ENCODE measurements around the gene ZSCAN32. TPM values are rescaled to one million over a fixed set of nuclear protein-coding genes. Genes with fewer than 3 reads are reported as not detected.
A peak's percentile ranks its signal among the peaks of the same experiment; 100 is the strongest.

Gene ZSCAN32
- total RNA-seq, 3 donors from 2014 or later: 12.7 to 13.2 (median 12.7) TPM

GRCh38 chr16:3383045-3383448 lies 17.8 kb downstream of the ZSCAN32 start:
- DNase-seq: no peak
- Mint-ChIP-seq H3K4me1 (ENCODE audit: low read depth) (no peaks in the 10 kb centered on the region), H3K4me3 (no peak overlapping the region), H3K9me3 (peaks cover 56% of the 10 kb centered on the region), H3K27me3 (ENCODE audit: low read depth) (no peaks in the 10 kb centered on the region), H3K36me3 (ENCODE audit: insufficient read depth) (peaks cover 76% of the 10 kb centered on the region)
- ATAC-seq: no peak

GRCh38 chr16:3377917-3378316 lies 22.9 kb downstream of the ZSCAN32 start:
- Mint-ChIP-seq H3K36me3 (ENCODE audit: insufficient read depth) (peaks cover 50% of the 10 kb centered on the region), H3K4me3 (no peak overlapping the region), H3K9me3 (peaks cover 72% of the 10 kb centered on the region), H3K27me3 (ENCODE audit: low read depth) (no peaks in the 10 kb centered on the region), H3K4me1 (ENCODE audit: low read depth) (no peaks in the 10 kb centered on the region)
- DNase-seq (no peak), ATAC-seq (no peak)

GRCh38 chr16:3375680-3376079 lies 25.1 kb downstream of the ZSCAN32 start:
- no peak for DNase-seq
- H3K27me3 Mint-ChIP-seq (ENCODE audit: low read depth): no peaks in the 10 kb centered on the region
- H3K36me3 Mint-ChIP-seq (ENCODE audit: insufficient read depth): peaks cover 29% of the 10 kb centered on the region
- ATAC-seq: no peak
- no peaks in the 10 kb centered on the region for H3K4me1 Mint-ChIP-seq (ENCODE audit: low read depth)
- no peak overlapping the region for H3K4me3 Mint-ChIP-seq
- peaks cover 56% of the 10 kb centered on the region for H3K9me3 Mint-ChIP-seq

GRCh38 chr16:3369073-3369472 lies 31.7 kb downstream of the ZSCAN32 start:
- H3K27me3 Mint-ChIP-seq (ENCODE audit: low read depth): no peaks in the 10 kb centered on the region
- H3K36me3 Mint-ChIP-seq (ENCODE audit: insufficient read depth): peaks cover 10% of the 10 kb centered on the region

GRCh38 chr16:3364774-3365427 lies 35.9 kb downstream of the ZSCAN32 start:
- peak; percentile 80 for DNase-seq
- Mint-ChIP-seq H3K4me3 (peak overlapping the region; percentile 85), H3K4me1 (ENCODE audit: low read depth) (peaks cover 16% of the 10 kb centered on the region), H3K36me3 (ENCODE audit: insufficient read depth) (peaks cover 5% of the 10 kb centered on the region), H3K27me3 (ENCODE audit: low read depth) (peaks cover 17% of the 10 kb centered on the region), H3K9me3 (peaks cover 23% of the 10 kb centered on the region)
- peak; percentile 96 to 99 for ATAC-seq

More at GRCh38 chr16:3369073-3369472, 31.7 kb downstream of the ZSCAN32 start:
- peaks cover 17% of the 10 kb centered on the region for H3K9me3 Mint-ChIP-seq
- no peak overlapping the region for H3K4me3 Mint-ChIP-seq
- H3K4me1 Mint-ChIP-seq (ENCODE audit: low read depth): peaks cover 15% of the 10 kb centered on the region
- no peak for DNase-seq
- no peak for ATAC-seq

- no peak for ATAC-seq
These were observed 37.0 kb downstream of the ZSCAN32 start for GRCh38 chr16:3363793-3364192.

GRCh38 chr16:3362931-3363330 lies 37.9 kb downstream of the ZSCAN32 start:
- ATAC-seq: no peak
- Mint-ChIP-seq H3K27me3 (ENCODE audit: low read depth) (peaks cover 19% of the 10 kb centered on the region), H3K4me3 (peak overlapping the region; percentile 24)

More at GRCh38 chr16:3363793-3364192, 37.0 kb downstream of the ZSCAN32 start:
- peaks cover 19% of the 10 kb centered on the region for H3K27me3 Mint-ChIP-seq (ENCODE audit: low read depth)
- peaks cover 5% of the 10 kb centered on the region for H3K36me3 Mint-ChIP-seq (ENCODE audit: insufficient read depth)
- H3K9me3 Mint-ChIP-seq: peaks cover 23% of the 10 kb centered on the region
- H3K4me1 Mint-ChIP-seq (ENCODE audit: low read depth): peaks cover 16% of the 10 kb centered on the region
- DNase-seq: no peak
- H3K4me3 Mint-ChIP-seq: no peak overlapping the region

GRCh38 chr16:3358871-3359270 lies 41.9 kb downstream of the ZSCAN32 start:
- H3K9me3 Mint-ChIP-seq: peaks cover 19% of the 10 kb centered on the region
- DNase-seq (no peak), ATAC-seq (no peak)
- H3K4me3 Mint-ChIP-seq: no peak overlapping the region
- peaks cover 5% of the 10 kb centered on the region for H3K36me3 Mint-ChIP-seq (ENCODE audit: insufficient read depth)
- peaks cover 20% of the 10 kb centered on the region for H3K27me3 Mint-ChIP-seq (ENCODE audit: low read depth)
- H3K4me1 Mint-ChIP-seq (ENCODE audit: low read depth): no peaks in the 10 kb centered on the region

More at GRCh38 chr16:3362931-3363330, 37.9 kb downstream of the ZSCAN32 start:
- peaks cover 16% of the 10 kb centered on the region for H3K4me1 Mint-ChIP-seq (ENCODE audit: low read depth)
- H3K36me3 Mint-ChIP-seq (ENCODE audit: insufficient read depth): peaks cover 5% of the 10 kb centered on the region
- DNase-seq: no peak
- peaks cover 23% of the 10 kb centered on the region for H3K9me3 Mint-ChIP-seq

- ATAC-seq: no peak
- H3K27me3 Mint-ChIP-seq (ENCODE audit: low read depth): peaks cover 14% of the 10 kb centered on the region
These were observed 44.7 kb downstream of the ZSCAN32 start for GRCh38 chr16:3356118-3356517.

GRCh38 chr16:3355589-3355988 lies 45.2 kb downstream of the ZSCAN32 start, which contains the start of gene OR2C1:
Gene OR2C1 (plus strand): TSS chr16:3355889. CDS start chr16:3355941, 52 bp downstream.
- ATAC-seq (no peak), DNase-seq (no peak)
- Mint-ChIP-seq H3K4me1 (ENCODE audit: low read depth) (peaks cover 2% of the 10 kb centered on the region), H3K4me3 (no peak within 1 kb of the TSS), H3K36me3 (ENCODE audit: insufficient read depth) (peaks cover 5% of the 10 kb centered on the region), H3K27me3 (ENCODE audit: low read depth) (peaks cover 10% of the 10 kb centered on the region), H3K9me3 (peaks cover 11% of the 10 kb centered on the region)

More at GRCh38 chr16:3356118-3356517, 44.7 kb downstream of the ZSCAN32 start:
- Mint-ChIP-seq H3K9me3 (peaks cover 11% of the 10 kb centered on the region), H3K4me1 (ENCODE audit: low read depth) (peaks cover 2% of the 10 kb centered on the region), H3K4me3 (no peak overlapping the region), H3K36me3 (ENCODE audit: insufficient read depth) (peaks cover 5% of the 10 kb centered on the region)
- DNase-seq: no peak

GRCh38 chr16:3349175-3349574 lies 51.6 kb downstream of the ZSCAN32 start:
- Mint-ChIP-seq H3K36me3 (ENCODE audit: insufficient read depth) (no peaks in the 10 kb centered on the region), H3K9me3 (no peaks in the 10 kb centered on the region), H3K27me3 (ENCODE audit: low read depth) (no peaks in the 10 kb centered on the region), H3K4me1 (ENCODE audit: low read depth) (peaks cover 2% of the 10 kb centered on the region), H3K4me3 (no peak overlapping the region)
- DNase-seq (no peak), ATAC-seq (no peak)

- Mint-ChIP-seq H3K27me3 (ENCODE audit: low read depth) (no peaks in the 10 kb centered on the region), H3K36me3 (ENCODE audit: insufficient read depth) (no peaks in the 10 kb centered on the region), H3K4me3 (no peak overlapping the region), H3K9me3 (no peaks in the 10 kb centered on the region), H3K4me1 (ENCODE audit: low read depth) (peaks cover 2% of the 10 kb centered on the region)
- ATAC-seq: no peak
- no peak for DNase-seq
These were observed 52.1 kb downstream of the ZSCAN32 start for GRCh38 chr16:3348547-3349167.

GRCh38 chr16:3347586-3347985 lies 53.2 kb downstream of the ZSCAN32 start:
- Mint-ChIP-seq H3K27me3 (ENCODE audit: low read depth) (no peaks in the 10 kb centered on the region), H3K4me1 (ENCODE audit: low read depth) (no peaks in the 10 kb centered on the region), H3K9me3 (no peaks in the 10 kb centered on the region), H3K36me3 (ENCODE audit: insufficient read depth) (no peaks in the 10 kb centered on the region), H3K4me3 (no peak overlapping the region)
- no peak for DNase-seq
- ATAC-seq: no peak

- Mint-ChIP-seq H3K4me1 (ENCODE audit: low read depth) (no peaks in the 10 kb centered on the region), H3K36me3 (ENCODE audit: insufficient read depth) (no peaks in the 10 kb centered on the region), H3K4me3 (no peak overlapping the region), H3K9me3 (no peaks in the 10 kb centered on the region), H3K27me3 (ENCODE audit: low read depth) (no peaks in the 10 kb centered on the region)
- DNase-seq (no peak), ATAC-seq (no peak)
These were observed 54.8 kb downstream of the ZSCAN32 start for GRCh38 chr16:3346041-3346440.
